H1 (cell line): Measurements from ENCODE around the gene VSTM2B. TPM values are rescaled to one million over a fixed set of nuclear protein-coding genes. Genes with fewer than 3 reads are reported as not detected.

Experiments used
- CBX5 ChIP-seq: fragments of 300-800, 300-1000 bp; sonication (generic); IDR thresholded peaks from 2 replicates; pipeline ENCODE4 v1.7.1; 2016; ENCODE audit warnings: antibody characterized with exemption, low read length, low read depth
- CEBPB ChIP-seq: IDR thresholded peaks from 2 replicates; pipeline ENCODE4 v1.6.1; 2012; ENCODE audit warnings: low read depth, low read length
- ZNF274 ChIP-seq: IDR thresholded peaks from 2 replicates; pipeline ENCODE4 v1.7.0; 2012; ENCODE audit warnings: low read length, borderline replicate concordance; ENCODE audit errors: extremely low read depth
- polyA plus RNA-seq, 7 experiments: library from polyadenylated mRNA; depleted of rRNA in 3 of 7; stranded (reverse) in 5 of 7; unstranded in 2 of 7; fragments of >200 nt in 5 of 7; fragments of 200-250 nt in 2 of 7; gene quantifications; 1 replicate in 5 of 7; 2 replicates in 1 of 7; 4 replicates in 1 of 7; pipeline versions ENCODE4 v1.2.1 to v1.2.3, GENCODE V29; 2011 to 2013; ENCODE audit warnings: missing spikeins in 2 of 7, mixed read lengths in 2 of 7
- total RNA-seq: library from RNA; stranded (reverse); fragmentation: NEBNext Ultra II Directional; extraction: Animal tissue kit (Norgen Biotek cat#: 25700); gene quantifications from 2 replicates; pipeline ENCODE4 v1.2.1, GENCODE V29; 2021

The VSTM2B gene
- total and polyA plus RNA-seq, 2 of the 8 experiments (the other 6 are each of a cell fraction or from before 2014, with no cell fraction given), result 0.82 to 1.5 TPM

- TF ChIP-seq CEBPB, result no peak
- no peak for TF ChIP-seq CBX5
- TF ChIP-seq ZNF274, result no peak
Measured at GRCh38 chr19:29506619-29506911, 19.2 kb upstream of the VSTM2B start (continued).
